ENCODE measurements around the gene CAGE1.

- TF ChIP-seq, protein P1, sequence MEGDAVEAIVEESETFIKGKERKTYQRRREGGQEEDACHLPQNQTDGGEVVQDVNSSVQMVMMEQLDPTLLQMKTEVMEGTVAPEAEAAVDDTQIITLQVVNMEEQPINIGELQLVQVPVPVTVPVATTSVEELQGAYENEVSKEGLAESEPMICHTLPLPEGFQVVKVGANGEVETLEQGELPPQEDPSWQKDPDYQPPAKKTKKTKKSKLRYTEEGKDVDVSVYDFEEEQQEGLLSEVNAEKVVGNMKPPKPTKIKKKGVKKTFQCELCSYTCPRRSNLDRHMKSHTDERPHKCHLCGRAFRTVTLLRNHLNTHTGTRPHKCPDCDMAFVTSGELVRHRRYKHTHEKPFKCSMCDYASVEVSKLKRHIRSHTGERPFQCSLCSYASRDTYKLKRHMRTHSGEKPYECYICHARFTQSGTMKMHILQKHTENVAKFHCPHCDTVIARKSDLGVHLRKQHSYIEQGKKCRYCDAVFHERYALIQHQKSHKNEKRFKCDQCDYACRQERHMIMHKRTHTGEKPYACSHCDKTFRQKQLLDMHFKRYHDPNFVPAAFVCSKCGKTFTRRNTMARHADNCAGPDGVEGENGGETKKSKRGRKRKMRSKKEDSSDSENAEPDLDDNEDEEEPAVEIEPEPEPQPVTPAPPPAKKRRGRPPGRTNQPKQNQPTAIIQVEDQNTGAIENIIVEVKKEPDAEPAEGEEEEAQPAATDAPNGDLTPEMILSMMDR (IDR thresholded peaks at IDR 0.05), result no peak
- TF ChIP-seq POLR2A (IDR thresholded peaks at IDR 0.05), result no peak
- no peak for TF ChIP-seq POLR2AphosphoS5 (IDR thresholded peaks at IDR 0.05; ENCODE audit: insufficient read depth in 1 of 2, low read depth in 1 of 2)
Measured at GRCh38 chr6:7414811-7415210, 25.3 kb upstream of the CAGE1 start.
